ENCODE measurements around the gene NUDT8. TPM values are rescaled to one million over a fixed set of nuclear protein-coding genes. Genes with fewer than 3 reads are reported as not detected.
"Not testable (repeated sequence)": the region's sequence is repeated elsewhere in the genome, so short reads cannot be mapped to it uniquely, and the experiment has no call there.

NUDT8 gene
- total and polyA plus RNA-seq, 2 of the 8 experiments (the other 6 are each of a cell fraction or from before 2014, with no cell fraction given), result 7.2 to 8.3 TPM

DNA sequence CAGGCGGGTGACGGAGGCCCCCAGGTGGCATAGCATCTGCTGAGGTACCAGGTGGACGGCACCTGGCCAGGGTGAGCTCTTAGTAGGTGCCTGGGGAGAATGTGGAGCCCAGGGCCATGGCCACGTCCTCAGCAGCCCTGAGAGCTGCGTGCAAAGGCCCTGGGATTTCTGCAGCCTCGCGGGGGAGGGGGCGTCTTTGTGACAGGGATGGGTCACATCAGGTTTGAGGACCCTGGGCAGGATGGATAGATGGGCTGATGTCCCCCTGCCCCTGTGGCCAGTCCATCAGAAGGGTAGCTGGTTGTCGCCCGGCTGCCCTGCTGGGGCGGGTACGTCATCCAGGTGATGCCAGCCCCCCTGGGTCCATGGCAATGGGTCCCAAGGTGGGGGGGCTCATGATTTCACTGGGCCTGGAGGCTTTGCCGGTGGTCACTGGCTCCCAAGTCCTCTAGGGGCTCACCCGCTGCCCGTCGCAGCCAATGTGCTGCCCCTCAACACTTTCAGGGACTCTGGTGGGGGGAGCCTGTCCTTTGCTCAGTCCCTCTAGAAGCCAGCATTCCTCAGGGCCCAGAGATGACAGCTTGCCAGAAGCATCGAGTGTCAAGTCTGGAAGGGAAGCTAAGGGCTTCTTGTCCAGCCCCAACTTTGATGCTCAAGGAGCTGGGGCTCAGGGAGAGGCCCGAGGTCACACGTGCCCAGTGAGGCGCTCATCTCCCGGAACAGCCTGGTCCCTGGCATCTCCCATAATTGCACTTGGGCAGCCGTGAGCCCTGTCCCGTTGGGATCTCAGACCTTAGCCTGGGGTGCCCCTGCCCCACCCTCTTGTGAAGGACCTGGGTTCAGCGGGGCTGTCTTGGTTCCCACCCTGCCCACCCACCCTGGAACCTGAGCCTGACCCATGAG lies 9.0 kb upstream of the NUDT8 start (continued):
- TF ChIP-seq SIN3A (conservative IDR thresholded peaks at IDR 0.05 in 1 of 2, IDR thresholded peaks at IDR 0.05 in 1 of 2; ENCODE audit: low read depth in 1 of 2, low read length in 2 of 2) (no peak), BCL11A (IDR thresholded peaks at IDR 0.05; ENCODE audit: low read depth in 2 of 2, low read length in 2 of 2) (no peak), SP4 (IDR thresholded peaks at IDR 0.05; ENCODE audit: low read length) (no peak)

DNA sequence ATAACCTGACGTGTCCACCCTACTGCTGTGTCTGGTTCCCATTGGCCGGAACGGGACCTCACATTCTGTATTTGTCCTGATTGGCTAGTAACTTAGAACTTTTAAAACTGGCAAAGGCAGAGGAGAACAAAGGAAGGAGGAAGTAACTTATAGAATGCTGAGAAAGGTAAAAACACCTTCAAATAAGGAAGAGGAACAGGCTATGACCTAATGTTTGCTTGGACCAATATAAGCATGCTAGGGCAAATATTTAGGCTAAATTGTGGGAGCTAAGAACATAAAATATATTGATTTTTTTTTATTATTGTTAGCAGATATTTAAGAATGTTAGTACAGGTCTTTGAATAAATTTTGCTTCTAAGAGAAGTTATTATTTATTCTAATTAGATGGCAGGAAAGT lies 7.7 kb upstream of the NUDT8 start:
- ChIA-PET POLR2A (ENCODE audit: partially characterized antibody) (interaction anchor here (2.5 to 3.2 kb wide), 2 partner anchors 8 to 17 kb away, joined by 8 to 19 read pairs; partner anchors contain the start of gene NUDT8), CTCF (ENCODE audit: partially characterized antibody) (interaction anchor here (1.1 to 4.8 kb wide), 4 partner anchors 11 to 163 kb away, joined by 3 to 36 read pairs (median 16); no protein-coding TSS in a partner anchor)
- not testable (repeated sequence) for H4K91ac ChIP-seq (replicated peaks; ENCODE audit: insufficient read length, low read length); H3K36me3 ChIP-seq (ENCODE audit: control insufficient read depth in 2 of 4, insufficient read depth in 4 of 4, low read length in 3 of 4); H2AFZ ChIP-seq (ENCODE audit: low read length); H2BK5ac ChIP-seq (ENCODE audit: low read depth, low read length); H4K8ac ChIP-seq (ENCODE audit: extremely low read depth, insufficient read depth, low read length); H2BK15ac ChIP-seq (ENCODE audit: low read length); H3K9ac ChIP-seq (replicated peaks in 1 of 4; ENCODE audit: extremely low read depth in 1 of 4, low read depth in 3 of 4, low read length in 3 of 4); H3K79me1 ChIP-seq (ENCODE audit: low read depth, low read length); H3K9me3 ChIP-seq (ENCODE audit: insufficient read depth in 2 of 2, low read depth in 1 of 2, low read length in 1 of 2); H3K18ac ChIP-seq (ENCODE audit: extremely low read depth, low read length); H3K56ac ChIP-seq (replicated peaks; ENCODE audit: insufficient read length, low read depth, low read length); H3K4me2 ChIP-seq (ENCODE audit: insufficient read depth in 1 of 2, low read depth in 2 of 2, low read length in 2 of 2); H2BK12ac ChIP-seq (ENCODE audit: low read depth, low read length); H4K5ac ChIP-seq (ENCODE audit: insufficient read length, low read depth, low read length); H3K79me2 ChIP-seq (ENCODE audit: control insufficient read depth in 1 of 2, insufficient read depth in 2 of 2, low read length in 2 of 2); H3K23me2 ChIP-seq (ENCODE audit: low read depth, low read length); H3K14ac ChIP-seq (ENCODE audit: insufficient read length); H3K27ac ChIP-seq (ENCODE audit: low read depth, low read length); FAIRE-seq; H3K4ac ChIP-seq (replicated peaks; ENCODE audit: insufficient read length, low read depth, low read length); H3K23ac ChIP-seq (ENCODE audit: insufficient read length); H2AK5ac ChIP-seq (ENCODE audit: low read depth, low read length); H2BK120ac ChIP-seq (replicated peaks; ENCODE audit: low read depth, low read length); H2BK20ac ChIP-seq (ENCODE audit: low read length); H3K4me1 ChIP-seq (replicated peaks in 1 of 4; ENCODE audit: control insufficient read depth in 3 of 4, insufficient read depth in 4 of 4, low read length in 3 of 4); H4K20me1 ChIP-seq (replicated peaks in 1 of 2; ENCODE audit: control insufficient read depth in 1 of 2, insufficient read depth in 2 of 2, low read length in 2 of 2); H3K4me3 ChIP-seq (ENCODE audit: extremely low read depth in 1 of 4, insufficient read depth in 2 of 4, low read depth in 3 of 4, low read length in 4 of 4); DNase-seq (ENCODE audit: low read depth in 1 of 2, low spot score in 2 of 2)
- peaks cover 8 to 28% (median 15%) of the 10 kb centered on the region in 4 experiments for H3K27me3 ChIP-seq (replicated peaks in 1 of 4; ENCODE audit: control insufficient read depth in 3 of 4, extremely low read depth in 1 of 4, insufficient read depth in 3 of 4, low read length in 3 of 4)
- 100% methylated on average over 2 of the region's 3 CpGs; no CpG with 5 or more reads in 1 of the 2 experiments for WGBS, 2 experiments (ENCODE audit: extremely low coverage in 1 of 2, insufficient coverage in 1 of 2, insufficient read length in 1 of 2, insufficient replicate concordance in 2 of 2, low coverage in 1 of 2, low lambda C conversion rate in 2 of 2, missing lambda C conversion rate in 1 of 2)
